Lower lobe of right lung (tissue), 2 donors: Measurements from ENCODE around the gene DDR2. TPM values are rescaled to one million over a fixed set of nuclear protein-coding genes. Genes with fewer than 3 reads are reported as not detected.

Experiments used
- ATAC-seq, 2 donors: fragments of 200-7000 bp; cut with Tn5 transposase; one replicate each; pipeline ENCODE4 v1.9.1; 2020 to 2022; ENCODE audit warnings: mild to moderate bottlenecking in 2 of 2, moderate library complexity in 2 of 2
- DNase-seq: peaks from one replicate; pipeline ENCODE4 v3.0.0-alpha.2; 2020
- H3K27ac ChIP-seq: fragments of 200-600 bp; one replicate; pipeline ENCODE4 v1.8.0; 2022
- H3K27me3 ChIP-seq: fragments of 200-600 bp; one replicate; pipeline ENCODE4 v1.8.0; 2022; ENCODE audit warnings: low read depth
- H3K36me3 ChIP-seq: fragments of 200-600 bp; one replicate; pipeline ENCODE4 v1.8.0; 2022; ENCODE audit warnings: mild to moderate bottlenecking
- H3K4me1 ChIP-seq: fragments of 200-600 bp; one replicate; pipeline ENCODE4 v1.8.0; 2022
- H3K4me3 ChIP-seq: fragments of 200-600 bp; one replicate; pipeline ENCODE4 v1.8.0; 2022; ENCODE audit warnings: mild to moderate bottlenecking
- H3K9me3 ChIP-seq: fragments of 200-600 bp; one replicate; pipeline ENCODE4 v1.8.0; 2022
- intact Hi-C: fragments of 100-400 bp; cut with DNase I; formaldehyde crosslinking; loops from one replicate; pipeline ENCODE4 v1.11.0; 2022
- total RNA-seq: library from RNA; stranded (reverse); fragmentation: NEBNext Ultra II Directional; extraction: Animal tissue kit (Norgen Biotek cat#: 25700); gene quantifications from one replicate; pipeline ENCODE4 v1.2.1, GENCODE V29; 2021
- TF ChIP-seq, protein P1 (sequence below): fragments of 200-600 bp; IDR thresholded peaks from one replicate; pipeline ENCODE4 v1.8.0; 2022; ENCODE audit warnings: antibody characterized with exemption, mild to moderate bottlenecking
- donor health status: DM: no; HTN: yes; CAD: no; lungs with severe emphysema.

DDR2 gene
- total RNA-seq, 1 donor from 2014 or later: 47.0 TPM

DNA sequence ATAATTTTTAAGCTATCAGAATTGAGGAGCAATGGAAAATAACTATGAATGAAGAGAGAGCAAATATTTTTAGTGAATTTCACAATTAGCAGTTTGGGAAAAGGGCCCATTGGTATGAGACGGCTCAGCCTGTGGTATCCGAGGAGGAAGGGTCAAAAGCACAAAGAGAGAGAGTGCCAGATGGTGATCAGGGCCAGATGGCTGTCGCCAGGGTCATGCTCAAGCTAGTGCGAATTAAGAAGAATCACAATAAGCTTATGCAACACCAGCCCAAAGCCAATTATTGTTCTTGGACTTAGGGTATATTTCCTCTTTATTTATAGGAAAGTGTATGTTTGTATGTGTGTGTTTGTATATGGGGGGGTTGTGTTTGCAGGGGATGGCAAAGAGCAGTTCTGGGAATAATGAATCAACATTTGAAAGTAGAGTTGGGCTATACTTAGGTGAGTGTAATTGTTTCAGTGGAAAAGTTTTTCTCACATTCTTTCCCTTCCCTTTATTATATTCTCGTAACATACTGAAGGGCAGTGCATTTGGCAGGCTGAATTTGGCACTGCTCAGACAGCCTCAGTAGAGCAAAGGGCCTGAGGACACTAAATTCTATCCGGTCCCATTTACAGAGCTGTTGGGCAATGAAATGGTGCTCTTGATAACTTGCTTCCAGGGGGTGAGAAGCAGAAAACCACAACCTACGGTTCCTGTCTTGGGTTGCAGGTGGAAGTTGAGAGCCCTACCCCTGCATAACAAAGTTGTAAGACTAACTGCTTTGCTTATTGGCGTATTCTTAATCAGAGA lies 19.5 kb upstream of the DDR2 start:
- no peaks in the 10 kb centered on the region for H3K36me3 ChIP-seq
- H3K4me3 ChIP-seq: no peak overlapping the region
- H3K27ac ChIP-seq: no peak overlapping the region
- intact Hi-C loops: no loop called here
- peak; percentile 71 to 81 for ATAC-seq
- H3K4me1 ChIP-seq: peaks cover 11% of the 10 kb centered on the region
- peaks cover 14% of the 10 kb centered on the region for H3K9me3 ChIP-seq
- DNase-seq: no peak
- TF ChIP-seq, protein P1, sequence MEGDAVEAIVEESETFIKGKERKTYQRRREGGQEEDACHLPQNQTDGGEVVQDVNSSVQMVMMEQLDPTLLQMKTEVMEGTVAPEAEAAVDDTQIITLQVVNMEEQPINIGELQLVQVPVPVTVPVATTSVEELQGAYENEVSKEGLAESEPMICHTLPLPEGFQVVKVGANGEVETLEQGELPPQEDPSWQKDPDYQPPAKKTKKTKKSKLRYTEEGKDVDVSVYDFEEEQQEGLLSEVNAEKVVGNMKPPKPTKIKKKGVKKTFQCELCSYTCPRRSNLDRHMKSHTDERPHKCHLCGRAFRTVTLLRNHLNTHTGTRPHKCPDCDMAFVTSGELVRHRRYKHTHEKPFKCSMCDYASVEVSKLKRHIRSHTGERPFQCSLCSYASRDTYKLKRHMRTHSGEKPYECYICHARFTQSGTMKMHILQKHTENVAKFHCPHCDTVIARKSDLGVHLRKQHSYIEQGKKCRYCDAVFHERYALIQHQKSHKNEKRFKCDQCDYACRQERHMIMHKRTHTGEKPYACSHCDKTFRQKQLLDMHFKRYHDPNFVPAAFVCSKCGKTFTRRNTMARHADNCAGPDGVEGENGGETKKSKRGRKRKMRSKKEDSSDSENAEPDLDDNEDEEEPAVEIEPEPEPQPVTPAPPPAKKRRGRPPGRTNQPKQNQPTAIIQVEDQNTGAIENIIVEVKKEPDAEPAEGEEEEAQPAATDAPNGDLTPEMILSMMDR: no peak
- no peaks in the 10 kb centered on the region for H3K27me3 ChIP-seq

DNA sequence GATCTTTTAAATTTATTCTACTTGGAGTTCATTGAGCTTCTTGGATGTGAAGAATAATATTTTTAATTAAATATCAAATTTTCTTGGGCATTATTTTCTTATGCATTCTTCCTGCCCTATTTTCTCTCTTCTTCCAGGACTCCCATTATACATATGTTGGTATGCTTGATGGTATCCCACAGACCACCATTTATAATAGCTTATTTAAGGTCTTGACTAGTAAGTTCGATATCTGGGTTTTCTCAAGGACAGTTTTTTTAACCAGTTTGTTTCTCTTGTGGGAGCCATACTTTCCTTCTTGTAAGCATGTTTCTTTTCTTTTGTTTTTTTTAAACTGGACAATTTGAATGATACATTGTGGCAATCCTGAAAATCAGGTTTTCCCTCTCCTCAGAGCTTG lies 15.4 kb upstream of the DDR2 start:
- intact Hi-C loops: no loop called here
- H3K9me3 ChIP-seq: peaks cover 18% of the 10 kb centered on the region
- H3K4me3 ChIP-seq: no peak overlapping the region
- ATAC-seq (no peak), DNase-seq (no peak)
- H3K36me3 ChIP-seq: no peaks in the 10 kb centered on the region
- no peaks in the 10 kb centered on the region for H3K27me3 ChIP-seq
- peaks cover 11% of the 10 kb centered on the region for H3K4me1 ChIP-seq
- TF ChIP-seq, protein P1: no peak
- H3K27ac ChIP-seq: no peak overlapping the region

DNA sequence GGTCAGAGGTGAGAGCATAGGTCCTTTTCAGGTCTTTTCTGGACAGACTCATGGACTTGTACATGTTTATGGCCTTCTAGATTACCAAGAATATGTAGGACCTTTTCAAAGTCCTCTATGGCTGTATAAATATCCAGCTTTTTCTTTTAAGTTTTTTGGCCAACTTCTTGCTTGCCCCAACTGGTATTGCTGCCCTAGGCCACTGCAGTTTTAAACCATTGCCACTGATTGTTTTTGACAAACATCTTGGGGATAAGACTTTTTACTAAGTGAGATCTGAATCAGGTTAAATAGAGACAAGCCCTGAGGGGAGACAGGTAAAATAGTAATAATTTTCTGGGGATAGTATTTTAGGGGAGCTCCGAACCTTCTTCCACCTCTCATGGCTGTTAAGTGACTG lies 14.8 kb upstream of the DDR2 start:
- Histone ChIP-seq H3K27ac (no peak overlapping the region), H3K4me1 (peaks cover 11% of the 10 kb centered on the region), H3K9me3 (peaks cover 18% of the 10 kb centered on the region), H3K36me3 (no peaks in the 10 kb centered on the region), H3K27me3 (no peaks in the 10 kb centered on the region), H3K4me3 (no peak overlapping the region)
- TF ChIP-seq, protein P1: no peak
- ATAC-seq (no peak), DNase-seq (no peak)
- intact Hi-C loops: no loop called here

DNA sequence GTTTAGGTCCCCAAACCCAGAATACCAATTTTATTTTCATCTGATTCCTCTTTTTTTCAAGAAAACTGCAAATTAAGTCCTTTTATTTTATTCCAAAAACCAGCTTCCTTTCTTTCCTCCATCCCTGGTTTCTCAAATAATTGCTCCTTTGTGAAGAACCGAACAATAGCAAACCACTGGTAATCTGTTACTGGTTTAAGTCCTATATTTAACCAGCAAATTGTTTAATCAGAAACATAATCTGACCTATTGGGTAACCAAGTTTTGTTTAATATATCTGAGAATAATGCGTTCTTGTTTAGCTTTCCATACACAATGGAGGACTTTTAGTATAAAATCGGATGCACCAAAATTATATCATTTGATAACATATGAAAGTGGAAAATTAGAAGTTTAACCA lies 13.2 kb upstream of the DDR2 start:
- Histone ChIP-seq H3K9me3 (peaks cover 18% of the 10 kb centered on the region), H3K36me3 (no peaks in the 10 kb centered on the region), H3K27me3 (no peaks in the 10 kb centered on the region), H3K4me3 (no peak overlapping the region), H3K27ac (no peak overlapping the region), H3K4me1 (no peaks in the 10 kb centered on the region)
- DNase-seq (no peak), ATAC-seq (no peak)
- TF ChIP-seq, protein P1: no peak
- intact Hi-C loops: no loop called here

DNA sequence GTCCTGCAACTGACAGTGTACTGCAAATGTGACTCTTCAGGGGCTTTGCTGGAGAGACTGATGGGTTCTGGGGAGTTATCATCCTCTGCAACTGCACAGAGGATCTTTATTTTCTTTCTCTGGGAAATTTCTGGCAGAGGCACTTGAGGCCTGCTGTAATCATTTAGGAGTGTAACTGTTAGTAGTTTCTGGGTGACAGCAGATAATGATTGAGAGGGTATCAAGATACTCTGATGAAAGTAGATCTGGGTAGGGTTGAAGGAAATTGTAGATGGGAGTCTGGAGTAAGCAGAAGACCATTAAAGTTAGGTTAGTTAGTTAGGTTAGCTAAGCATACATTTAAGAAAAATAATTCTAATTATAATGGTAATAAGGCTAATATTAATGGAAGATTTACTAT lies 11.0 kb upstream of the DDR2 start:
- TF ChIP-seq, protein P1: no peak
- ATAC-seq (no peak), DNase-seq (no peak)
- Histone ChIP-seq H3K27ac (no peak overlapping the region), H3K36me3 (no peaks in the 10 kb centered on the region), H3K9me3 (peaks cover 18% of the 10 kb centered on the region), H3K4me1 (peaks cover under 1% of the 10 kb centered on the region), H3K27me3 (no peaks in the 10 kb centered on the region), H3K4me3 (no peak overlapping the region)
- intact Hi-C loops: no loop called here
